HG03521 (cell line): ENCODE data around the gene TUBB8.
"Not testable (repeated sequence)": the region's sequence is repeated elsewhere in the genome, so short reads cannot be mapped to it uniquely, and the experiment has no call there.

Source experiments
- ATAC-seq: cut with Tn5 transposase; IDR thresholded peaks from one replicate; pipeline ENCODE4 v1.9.1; 2021; ENCODE audit warnings: mild to moderate bottlenecking, moderate library complexity; ENCODE audit not compliant: unreplicated experiment

The TUBB8 gene

GRCh38 chr10:48996-49395 lies at the start of gene TUBB8:
TSS of gene TUBB8 (minus strand) at chr10:49296. CDS start at chr10:49238, 58 bp downstream.
- no peak for ATAC-seq

GRCh38 chr10:96466-96865 lies 47.4 kb upstream of the TUBB8 start:
- ATAC-seq, result no peak

DNA sequence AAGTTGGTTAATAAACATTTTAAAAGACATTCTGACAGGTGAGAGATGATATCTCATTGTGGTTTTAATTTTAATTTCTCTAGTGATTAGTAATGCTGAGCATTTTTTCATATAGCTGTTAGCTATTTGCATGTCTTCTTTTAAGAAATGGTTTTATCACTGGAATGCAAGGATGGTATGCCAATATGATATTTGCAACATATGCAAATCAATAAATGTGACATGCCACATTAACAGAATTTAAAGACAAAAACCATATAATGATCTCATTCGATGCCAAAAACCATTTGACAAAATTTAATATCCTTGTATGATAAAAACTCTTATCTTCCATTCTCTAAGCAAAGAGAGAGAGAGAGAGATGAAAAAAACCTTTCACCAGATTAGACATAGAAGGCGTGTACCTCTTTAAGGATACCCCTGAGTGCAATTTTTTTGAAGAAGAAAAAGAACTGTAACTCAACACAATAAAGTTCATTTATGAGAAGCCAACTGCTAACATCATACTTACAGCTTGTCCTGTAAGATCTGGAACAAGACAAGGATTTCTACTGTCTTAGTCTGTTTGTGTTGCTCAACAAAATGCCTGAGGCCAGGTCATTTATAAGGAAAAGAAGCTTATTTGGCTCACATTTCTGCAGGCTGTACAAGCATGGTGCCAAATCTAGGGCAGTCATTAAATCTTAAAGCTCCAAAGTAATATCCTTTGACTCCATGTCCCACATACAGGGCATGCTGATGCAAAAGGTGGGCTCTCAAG lies 46.4 kb upstream of the TUBB8 start:
- ATAC-seq, result no peak

GRCh38 chr10:94613-95012 lies 45.5 kb upstream of the TUBB8 start:
- no peak for ATAC-seq

DNA sequence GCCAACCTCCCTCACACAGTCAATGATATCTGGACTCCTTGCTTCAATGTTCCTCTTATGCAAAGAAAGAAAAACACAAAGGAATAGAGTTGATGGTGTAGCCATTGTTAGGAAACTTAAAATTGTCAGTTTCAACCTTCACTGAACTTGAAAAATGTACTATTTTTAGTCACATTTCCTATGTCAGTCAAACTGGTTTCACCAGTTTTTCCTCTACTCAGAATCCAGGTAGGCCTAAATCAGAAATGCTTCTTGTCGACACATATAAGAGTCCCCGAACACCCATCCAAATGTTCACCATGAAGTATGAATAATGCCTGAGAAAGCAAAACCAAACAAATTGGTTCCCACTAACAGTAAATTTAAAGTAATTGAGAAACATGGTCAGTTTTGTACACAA lies 43.8 kb upstream of the TUBB8 start:
- ATAC-seq, result no peak

GRCh38 chr10:92153-92552 lies 43.1 kb upstream of the TUBB8 start:
- ATAC-seq, result no peak

- no peak for ATAC-seq
Observed at GRCh38 chr10:91313-91712, 42.2 kb upstream of the TUBB8 start.

GRCh38 chr10:90161-90560 lies 41.1 kb upstream of the TUBB8 start:
- ATAC-seq, result no peak

GRCh38 chr10:89248-89647 lies 40.2 kb upstream of the TUBB8 start:
- ATAC-seq, result no peak

DNA sequence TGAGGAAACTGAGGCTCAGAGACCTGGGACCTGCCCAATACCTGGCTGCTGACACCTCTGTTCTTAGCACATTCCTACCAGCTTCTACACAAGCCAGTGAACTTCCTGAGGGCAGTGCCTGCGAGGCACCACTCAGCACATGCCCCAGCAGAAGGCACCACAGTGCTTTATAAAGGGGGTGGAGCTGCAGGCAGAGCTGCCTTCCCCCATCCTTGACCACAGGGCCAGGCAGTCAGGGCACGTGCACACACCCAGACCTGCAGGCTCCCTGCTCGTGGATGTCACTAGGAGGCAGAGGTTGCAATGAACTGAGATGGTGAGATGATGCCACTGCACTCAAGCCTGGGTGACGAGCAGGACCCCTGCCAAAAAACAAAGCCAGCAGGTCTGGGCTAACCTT lies 39.2 kb upstream of the TUBB8 start:
- ATAC-seq, result no peak

- ATAC-seq, result no peak
Observed at GRCh38 chr10:87177-88080, 38.3 kb upstream of the TUBB8 start.

DNA sequence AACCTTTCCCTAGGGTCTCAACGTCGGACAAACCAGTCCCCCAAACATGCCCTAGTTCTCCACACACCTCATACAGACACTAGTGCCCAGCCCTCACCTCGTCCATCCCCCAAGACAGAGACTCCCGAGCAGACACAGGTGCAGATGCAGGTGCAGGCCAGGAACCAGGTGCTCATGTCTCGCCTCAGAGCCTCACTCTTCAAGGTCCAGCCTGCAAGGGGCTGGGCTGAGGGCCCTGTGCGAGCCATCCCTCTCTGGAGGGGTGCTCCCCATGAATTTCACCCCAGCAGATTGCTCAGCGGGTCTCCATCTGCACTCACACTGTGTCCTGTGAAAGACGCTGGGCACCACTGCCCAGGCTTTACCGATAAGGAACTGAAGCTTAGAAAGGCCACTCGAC lies 36.9 kb upstream of the TUBB8 start:
- no peak for ATAC-seq

DNA sequence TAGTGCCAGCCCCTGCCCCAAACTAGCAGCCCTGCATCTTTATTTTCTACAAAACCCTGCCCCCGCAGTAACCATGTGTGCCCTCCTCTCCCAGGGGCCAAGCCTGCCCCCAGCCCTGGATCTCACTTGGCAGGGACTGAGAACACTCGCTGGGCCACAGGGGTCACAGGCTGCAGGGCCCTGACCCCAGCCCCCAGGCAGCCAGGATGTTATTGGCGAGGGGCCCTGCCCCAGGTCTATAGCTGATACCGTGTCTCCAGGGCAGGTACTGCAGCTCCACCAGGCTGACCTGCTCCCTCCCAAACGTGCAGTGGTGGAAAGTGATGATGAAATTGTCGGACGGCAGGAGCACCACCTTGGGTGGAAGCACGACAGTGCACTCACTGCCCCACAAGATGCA lies 35.9 kb upstream of the TUBB8 start:
- ATAC-seq, result no peak

DNA sequence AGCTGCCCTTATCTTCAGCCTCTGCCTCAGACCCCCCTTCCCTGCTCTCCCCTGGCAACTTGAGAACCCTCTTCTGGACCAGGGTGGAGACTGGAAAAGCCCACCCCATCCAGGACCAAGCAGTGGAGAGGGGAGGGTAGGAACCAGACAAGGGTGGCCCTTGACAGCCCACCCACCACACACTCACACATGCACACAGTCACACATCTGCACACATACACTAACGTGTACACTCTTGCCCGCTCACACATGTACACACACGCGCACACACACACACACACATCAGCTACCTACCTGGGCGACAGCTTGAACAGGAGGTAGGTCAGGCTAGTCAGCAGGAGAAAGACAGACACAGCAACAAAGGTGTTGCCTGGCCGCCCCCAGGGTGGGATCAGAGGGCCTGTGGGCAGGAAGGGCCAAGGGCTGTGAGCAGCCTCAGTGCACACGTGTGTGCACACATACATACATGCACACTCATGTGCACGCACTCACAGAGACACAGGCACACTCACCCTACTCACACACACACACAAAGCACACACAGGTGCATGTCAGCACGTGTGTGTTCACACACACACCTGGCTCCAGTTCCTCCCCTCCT lies 34.9 kb upstream of the TUBB8 start:
- ATAC-seq, result no peak

GRCh38 chr10:80477-81105 lies 31.5 kb upstream of the TUBB8 start:
- no peak for ATAC-seq

GRCh38 chr10:79532-80215 lies 30.6 kb upstream of the TUBB8 start:
- ATAC-seq, result no peak

DNA sequence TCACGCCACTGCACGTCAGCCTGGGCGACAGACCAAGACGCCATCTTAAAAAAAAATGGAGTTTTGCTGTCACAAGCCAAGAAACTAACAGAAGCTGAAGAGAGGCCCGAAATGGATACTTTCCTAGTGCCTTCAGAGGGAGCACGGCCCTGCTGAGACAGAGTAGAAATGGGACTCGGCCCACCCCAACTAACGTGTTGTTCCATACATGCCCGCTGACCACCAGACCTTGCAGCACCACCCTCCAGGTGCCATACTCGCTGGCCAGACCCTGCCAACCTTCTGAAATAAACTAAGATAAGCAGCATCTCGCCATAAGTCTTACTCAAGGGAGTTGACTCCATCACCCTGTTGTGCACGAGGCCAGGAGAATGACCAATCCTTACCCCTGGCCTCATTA lies 29.5 kb upstream of the TUBB8 start:
- ATAC-seq, result no peak

- not testable (repeated sequence) for ATAC-seq
Observed at GRCh38 chr10:74266-74621, 25.1 kb upstream of the TUBB8 start.

DNA sequence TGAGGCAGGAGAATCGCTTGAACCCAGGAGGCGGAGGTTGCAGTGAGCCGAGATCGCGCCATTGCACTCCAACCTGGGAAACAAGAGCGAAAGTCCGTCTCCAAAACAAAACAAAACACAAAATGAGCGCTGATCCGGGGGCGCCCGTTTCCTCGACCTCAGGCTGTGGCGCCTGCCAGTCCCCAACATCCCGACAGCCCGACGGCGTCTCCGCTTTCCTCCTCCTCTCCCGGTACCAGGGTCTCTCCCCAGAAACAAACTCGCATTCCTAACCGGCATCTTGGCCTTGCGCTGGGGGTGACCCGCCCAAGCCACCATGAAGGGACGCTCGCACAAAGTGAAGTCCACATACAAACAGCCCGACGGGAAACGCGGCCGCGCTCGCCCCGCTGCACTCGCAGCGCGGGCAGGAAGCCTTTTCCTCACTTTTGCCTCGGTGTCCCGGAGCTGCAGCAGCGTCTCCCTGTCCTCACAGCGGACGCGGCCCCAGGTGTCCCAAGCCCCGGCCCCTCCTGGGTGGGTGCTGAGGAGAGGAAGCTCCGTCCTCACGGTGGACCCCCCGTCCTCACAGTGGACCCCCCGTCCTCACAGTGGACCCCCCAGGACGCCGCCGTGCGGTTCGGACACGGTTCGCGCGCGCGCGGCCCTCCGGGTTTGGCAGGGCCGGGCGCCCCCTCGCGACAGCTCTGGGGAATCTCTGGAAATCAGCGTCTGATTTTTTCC lies 24.6 kb upstream of the TUBB8 start:
- ATAC-seq, result not testable (repeated sequence)

DNA sequence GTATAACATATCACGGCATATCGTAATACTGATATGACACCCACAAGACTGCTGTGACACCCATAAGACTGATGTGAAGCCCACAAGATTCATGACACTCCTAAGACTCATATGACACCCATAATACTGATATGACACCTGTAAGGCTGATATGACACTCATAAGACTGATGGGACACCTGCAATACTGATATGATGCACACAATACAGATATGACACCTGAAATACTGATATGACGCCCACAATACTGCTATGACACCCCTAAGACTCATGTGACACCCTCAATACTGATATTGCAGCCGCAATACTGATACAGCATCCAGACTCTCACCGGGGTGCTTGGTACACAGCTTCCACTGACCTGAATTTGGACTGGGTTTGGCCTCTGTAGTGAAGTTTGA lies 19.1 kb upstream of the TUBB8 start:
- not testable (repeated sequence) for ATAC-seq
